Activated naive CD8-positive, alpha-beta T cell treated with anti-CD3 and anti-CD28 coated beads, Interleukin-2, amount 10 ng/mL, durations not matched to agents 7 days and 5 days (primary cell): ENCODE results near the gene ATXN1. TPM values are rescaled to one million over a fixed set of nuclear protein-coding genes. Genes with fewer than 3 reads are reported as not detected.

Source experiments
- ATAC-seq: fragments of 150-1000 bp; cut with Tn5 transposase; one replicate; pipeline ENCODE4 v1.10.0; 2021; ENCODE audit warnings: low read depth, moderate library complexity
- POLR2A ChIA-PET: fragments of 350-600 bp; sonication (Branson Sonifier 250); formaldehyde crosslinking; loops from one replicate; lab custom pipeline; 2021; ENCODE audit warnings: antibody characterized with exemption; lab: Charles Lee
- DNase-seq: peaks from one replicate; pipeline ENCODE4 v3.0.0; 2021
- H3K27ac Mint-ChIP-seq: one replicate; pipeline ENCODE4 v1.8.0; 2022; ENCODE audit warnings: mild to moderate bottlenecking, mixed read lengths
- H3K27me3 Mint-ChIP-seq: one replicate; pipeline ENCODE4 v1.8.0; 2022; ENCODE audit warnings: mild to moderate bottlenecking, moderate library complexity, mixed read lengths
- H3K36me3 Mint-ChIP-seq: one replicate; pipeline ENCODE4 v1.8.0; 2021; ENCODE audit warnings: mild to moderate bottlenecking, mixed read lengths
- H3K4me1 Mint-ChIP-seq: one replicate; pipeline ENCODE4 v1.8.0; 2021; ENCODE audit warnings: mixed read lengths
- H3K4me3 Mint-ChIP-seq: one replicate; pipeline ENCODE4 v1.8.0; 2022; ENCODE audit warnings: mild to moderate bottlenecking, moderate library complexity, mixed read lengths
- H3K9me3 Mint-ChIP-seq: one replicate; pipeline ENCODE4 v1.8.0; 2021; ENCODE audit warnings: mixed read lengths
- total RNA-seq, 2 experiments: library from RNA; stranded (reverse); gene quantifications; one replicate each; pipeline ENCODE4 v1.2.3, GENCODE V29; 2021

The ATXN1 gene
- total RNA-seq, 2 experiments from 2014 or later: 63.6 to 67.2 TPM

DNA sequence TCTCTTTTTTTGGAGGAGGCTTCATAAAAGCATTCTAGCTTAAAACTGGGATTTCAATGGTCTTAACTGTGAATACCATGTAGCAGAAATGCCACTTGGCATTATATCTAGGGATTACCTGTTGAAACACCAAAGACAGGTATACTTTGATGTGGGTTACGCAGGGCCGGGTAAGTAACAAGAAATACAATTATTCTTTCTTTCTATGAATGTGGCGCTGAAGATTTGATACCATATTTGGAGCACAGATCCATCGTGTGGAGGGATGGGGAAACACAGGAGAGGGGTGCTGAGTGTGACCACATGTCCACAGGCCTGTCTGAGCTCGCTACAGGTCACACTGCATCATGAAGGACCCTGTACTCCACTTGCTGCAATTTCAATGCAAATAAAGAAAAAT is 265.1 kb downstream of the ATXN1 start:
- Mint-ChIP-seq H3K36me3 (peaks cover 18% of the 10 kb centered on the region), H3K27me3 (no peaks in the 10 kb centered on the region), H3K4me3 (no peak overlapping the region), H3K4me1 (peaks cover 28% of the 10 kb centered on the region), H3K27ac (no peak overlapping the region), H3K9me3 (peaks cover 8% of the 10 kb centered on the region)
- POLR2A ChIA-PET: interaction anchor here (1.4 kb wide), 1 partner anchor 265 kb away, joined by 4 read pairs; the partner anchor contains the start of gene ATXN1
- no peak for ATAC-seq
- DNase-seq: no peak

DNA sequence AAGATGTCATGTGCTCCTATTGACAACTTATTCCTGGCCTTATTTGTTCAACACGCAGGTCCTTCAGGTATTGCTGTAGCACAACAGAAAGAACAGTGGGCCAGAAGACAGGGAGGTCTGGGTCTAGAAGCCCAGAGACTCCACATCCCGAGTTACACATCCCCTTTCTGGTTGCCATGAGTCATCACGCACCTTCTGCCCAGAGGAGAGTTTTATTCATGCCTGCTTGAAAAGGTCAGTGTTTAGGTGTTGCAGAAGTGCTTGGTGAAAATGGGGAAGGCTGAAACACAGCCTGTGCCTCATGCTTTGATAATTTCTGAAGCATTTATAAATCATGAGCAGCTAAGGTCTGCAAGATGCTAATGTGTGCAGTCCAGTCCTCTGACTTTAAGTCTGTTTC is 266.5 kb downstream of the ATXN1 start:
- Mint-ChIP-seq H3K9me3 (peaks cover 6% of the 10 kb centered on the region), H3K4me1 (peaks cover 35% of the 10 kb centered on the region), H3K27ac (no peak overlapping the region), H3K27me3 (no peaks in the 10 kb centered on the region), H3K4me3 (peak overlapping the region; percentile 6), H3K36me3 (peaks cover 20% of the 10 kb centered on the region)
- DNase-seq (no peak), ATAC-seq (no peak)
- POLR2A ChIA-PET: interaction anchor here (1.0 to 1.4 kb wide), 2 partner anchors 14 to 267 kb away, joined by 3 to 4 read pairs; partner anchors contain the start of gene ATXN1

DNA sequence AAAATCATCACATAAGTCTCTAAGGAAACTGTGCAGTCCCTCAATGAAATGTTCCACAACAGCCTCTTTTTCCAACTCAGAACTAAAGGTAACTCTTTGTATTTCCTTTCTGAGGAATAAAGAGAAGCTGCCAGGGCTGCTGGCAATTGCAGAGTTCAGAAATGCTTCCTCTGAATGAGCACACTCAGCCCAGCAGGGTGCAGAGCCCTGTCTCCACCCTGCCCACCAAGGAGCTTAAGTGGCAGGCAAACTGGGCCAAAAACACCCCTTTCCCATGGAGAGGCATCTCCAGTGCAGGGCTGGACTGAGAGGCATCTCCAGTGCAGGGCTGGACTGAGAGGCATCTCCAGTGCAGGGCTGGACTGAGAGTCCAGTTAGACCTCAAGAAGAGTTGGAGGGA is 267.5 kb downstream of the ATXN1 start:
- Mint-ChIP-seq H3K36me3 (peaks cover 11% of the 10 kb centered on the region), H3K9me3 (peaks cover 4% of the 10 kb centered on the region), H3K4me3 (no peak overlapping the region), H3K27me3 (no peaks in the 10 kb centered on the region), H3K27ac (no peak overlapping the region), H3K4me1 (peaks cover 43% of the 10 kb centered on the region)
- POLR2A ChIA-PET: no interaction called here
- ATAC-seq: peak; percentile 50
- no peak for DNase-seq

DNA sequence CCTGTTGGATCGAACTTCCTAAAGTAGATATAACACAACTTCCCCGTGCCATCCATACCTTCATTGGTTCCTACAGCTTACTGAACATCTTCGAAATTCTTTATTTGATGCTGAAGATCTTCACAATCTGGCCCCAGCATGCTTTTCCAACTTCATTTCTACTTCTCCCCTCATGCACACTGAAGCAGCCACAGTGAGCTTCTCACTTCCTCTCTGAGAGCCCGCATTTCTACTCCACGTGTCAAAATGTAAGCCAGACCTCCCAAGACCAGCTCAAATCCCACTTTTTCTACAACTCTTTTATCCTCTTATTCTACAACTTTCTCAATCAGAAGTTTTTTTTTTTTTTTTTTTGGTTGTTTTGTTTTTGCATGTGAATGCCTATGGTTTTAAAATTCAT is 268.1 kb downstream of the ATXN1 start:
- H3K9me3 Mint-ChIP-seq: no peaks in the 10 kb centered on the region
- POLR2A ChIA-PET: no interaction called here
- H3K27ac Mint-ChIP-seq: no peak overlapping the region
- ATAC-seq: no peak
- peaks cover 10% of the 10 kb centered on the region for H3K36me3 Mint-ChIP-seq
- no peak overlapping the region for H3K4me3 Mint-ChIP-seq
- H3K27me3 Mint-ChIP-seq: no peaks in the 10 kb centered on the region
- H3K4me1 Mint-ChIP-seq: peaks cover 50% of the 10 kb centered on the region
- no peak for DNase-seq

DNA sequence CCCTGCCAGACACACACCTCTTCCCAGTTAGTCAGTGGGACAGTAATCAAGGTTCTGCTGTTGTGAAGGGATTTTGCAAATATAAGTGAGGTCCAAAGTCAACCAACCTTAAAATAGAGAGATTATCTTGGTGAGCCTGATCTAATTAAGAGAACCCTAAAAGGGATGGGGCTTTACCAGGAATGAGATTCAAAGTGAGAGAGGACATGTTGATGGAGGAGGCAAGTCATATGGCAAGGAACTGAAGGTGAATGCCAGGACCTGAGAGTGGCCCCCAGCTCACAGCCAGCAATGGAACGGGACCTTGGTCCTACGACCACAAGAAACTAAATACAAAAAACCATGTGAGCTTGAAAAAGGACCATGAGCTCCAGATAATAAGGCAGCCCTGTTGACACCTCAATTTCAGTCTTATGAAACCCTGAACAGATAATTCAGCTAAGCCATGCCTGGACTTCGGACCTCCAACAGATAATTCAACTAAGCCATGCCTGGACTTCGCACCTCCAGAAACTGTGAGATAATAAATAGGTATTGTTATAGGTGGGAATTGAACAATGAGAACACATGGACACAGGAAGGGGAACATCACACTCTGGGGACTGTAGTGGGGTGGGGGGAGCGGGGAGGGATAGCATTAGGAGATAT is 269.5 kb downstream of the ATXN1 start:
- H3K36me3 Mint-ChIP-seq: peaks cover 12% of the 10 kb centered on the region
- H3K4me1 Mint-ChIP-seq: peaks cover 63% of the 10 kb centered on the region
- no peak overlapping the region for H3K4me3 Mint-ChIP-seq
- H3K27me3 Mint-ChIP-seq: no peaks in the 10 kb centered on the region
- DNase-seq (no peak), ATAC-seq (no peak)
- no peaks in the 10 kb centered on the region for H3K9me3 Mint-ChIP-seq
- H3K27ac Mint-ChIP-seq: no peak overlapping the region
- POLR2A ChIA-PET: no interaction called here

DNA sequence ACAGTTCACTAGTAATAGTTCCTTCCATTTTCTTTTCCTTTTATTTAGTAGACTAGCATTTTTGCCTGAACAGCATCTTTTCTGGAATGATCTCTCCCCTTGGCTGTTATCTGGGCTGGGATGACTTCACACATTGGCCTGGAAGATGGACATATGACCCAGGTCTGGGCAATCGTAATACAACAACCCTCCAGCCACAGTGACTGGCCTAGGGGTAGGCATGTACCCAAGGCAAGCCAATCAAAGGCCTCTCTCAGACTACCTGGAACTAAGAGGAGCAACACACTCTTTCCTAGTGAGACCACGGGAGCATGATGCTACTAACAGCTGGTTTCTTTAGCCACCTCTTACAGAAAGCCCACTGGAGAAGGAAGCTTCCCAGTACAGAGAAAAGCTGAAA is 270.6 kb downstream of the ATXN1 start:
- H3K27me3 Mint-ChIP-seq: no peaks in the 10 kb centered on the region
- no peak for DNase-seq
- H3K4me3 Mint-ChIP-seq: no peak overlapping the region
- H3K9me3 Mint-ChIP-seq: no peaks in the 10 kb centered on the region
- no peak overlapping the region for H3K27ac Mint-ChIP-seq
- H3K36me3 Mint-ChIP-seq: peaks cover 18% of the 10 kb centered on the region
- ATAC-seq: no peak
- H3K4me1 Mint-ChIP-seq: peaks cover 67% of the 10 kb centered on the region
- POLR2A ChIA-PET: interaction anchor here (0.6 to 0.7 kb wide), 3 partner anchors 96 to 168 kb away, joined by 3 to 4 read pairs (median 4); no protein-coding TSS in a partner anchor

DNA sequence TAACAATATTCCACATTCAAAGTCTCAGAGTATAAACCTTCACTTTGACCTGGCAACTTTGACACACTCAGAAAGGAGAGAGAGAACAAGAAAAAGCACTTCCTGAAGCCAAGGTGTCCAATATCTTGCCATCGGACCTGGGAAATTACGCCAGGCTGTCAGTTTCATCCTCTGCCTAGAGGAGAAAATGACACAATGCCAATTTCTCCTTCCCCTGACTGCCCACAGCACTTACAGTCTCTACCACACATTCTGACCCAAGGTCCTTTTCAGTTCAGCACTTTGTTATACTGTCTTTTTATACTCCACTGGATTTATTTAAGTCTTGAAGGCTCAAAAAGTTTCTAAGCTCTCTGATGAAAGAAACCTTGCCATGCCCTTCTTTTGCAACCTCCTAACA is 272.4 kb downstream of the ATXN1 start:
- H3K9me3 Mint-ChIP-seq: no peaks in the 10 kb centered on the region
- H3K4me1 Mint-ChIP-seq: peaks cover 71% of the 10 kb centered on the region
- H3K36me3 Mint-ChIP-seq: peaks cover 26% of the 10 kb centered on the region
- no peaks in the 10 kb centered on the region for H3K27me3 Mint-ChIP-seq
- ATAC-seq (no peak), DNase-seq (no peak)
- H3K27ac Mint-ChIP-seq: peak overlapping the region; percentile 80
- H3K4me3 Mint-ChIP-seq: no peak overlapping the region
- POLR2A ChIA-PET: interaction anchor here (1.2 to 2.5 kb wide), 2 partner anchors 15 to 274 kb away, joined by 4 to 12 read pairs; partner anchors contain the start of gene ATXN1

DNA sequence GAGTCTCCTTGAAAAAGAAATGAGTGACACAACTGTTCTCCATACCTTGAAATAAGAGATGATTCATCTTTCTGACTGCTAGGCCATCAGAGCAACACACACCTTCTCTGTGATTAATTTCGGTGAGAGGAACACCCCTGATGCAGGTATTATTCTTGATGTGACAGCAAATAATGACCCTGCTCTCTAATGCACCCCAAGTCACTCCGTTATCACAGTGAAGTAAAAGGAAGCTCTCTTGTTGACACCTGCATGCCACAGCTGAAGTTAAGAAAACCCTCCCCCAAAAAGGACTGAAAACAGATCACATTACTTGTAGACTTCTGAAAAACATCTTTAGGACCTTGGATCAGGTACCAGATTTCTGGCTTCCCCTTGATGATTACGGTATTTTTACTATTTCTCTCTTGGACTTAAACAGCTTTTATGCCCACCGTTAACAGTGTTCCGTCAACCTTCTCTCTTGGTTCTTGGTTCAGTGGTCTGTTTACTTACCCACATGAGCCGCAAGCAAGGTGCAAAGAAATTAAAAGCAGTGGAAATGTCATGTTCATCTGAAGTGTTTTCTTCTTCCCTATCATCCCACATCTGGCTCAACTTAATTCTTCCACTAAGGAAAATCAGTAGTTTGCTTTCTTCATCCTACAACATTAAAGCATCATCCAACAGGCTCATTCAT is 273.1 kb downstream of the ATXN1 start:
- Mint-ChIP-seq H3K4me1 (peaks cover 73% of the 10 kb centered on the region), H3K4me3 (peak overlapping the region; percentile 44), H3K27ac (peak overlapping the region; percentile 80), H3K27me3 (no peaks in the 10 kb centered on the region), H3K9me3 (no peaks in the 10 kb centered on the region), H3K36me3 (peaks cover 26% of the 10 kb centered on the region)
- DNase-seq (no peak), ATAC-seq (peak; percentile 9)
- POLR2A ChIA-PET: interaction anchor here (2.5 kb wide), 1 partner anchor 274 kb away, joined by 12 read pairs; the partner anchor contains the start of gene ATXN1

DNA sequence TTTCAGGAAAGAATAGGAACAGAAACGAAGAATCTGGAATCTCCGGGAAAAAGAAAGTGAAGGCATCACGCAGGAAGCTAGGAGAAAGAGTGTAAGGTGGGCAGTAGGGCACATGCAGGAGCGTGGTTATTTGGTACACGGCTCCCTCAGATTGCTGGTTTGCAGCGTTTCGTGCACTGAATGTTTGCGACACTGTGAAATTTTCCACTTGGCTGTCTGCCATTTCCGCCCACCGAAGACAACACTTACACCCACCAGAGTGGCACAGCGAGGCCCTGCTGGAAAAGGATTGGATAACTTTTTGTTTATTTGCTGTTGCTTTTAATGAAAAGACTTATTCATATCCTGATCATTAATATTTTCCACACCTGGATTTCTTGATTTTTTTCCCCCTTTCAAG is 274.6 kb downstream of the ATXN1 start:
- Mint-ChIP-seq H3K27me3 (no peaks in the 10 kb centered on the region), H3K36me3 (peaks cover 28% of the 10 kb centered on the region), H3K27ac (peak overlapping the region; percentile 40), H3K9me3 (no peaks in the 10 kb centered on the region), H3K4me1 (peaks cover 81% of the 10 kb centered on the region), H3K4me3 (peak overlapping the region; percentile 56)
- POLR2A ChIA-PET: no interaction called here
- no peak for DNase-seq
- ATAC-seq: no peak

DNA sequence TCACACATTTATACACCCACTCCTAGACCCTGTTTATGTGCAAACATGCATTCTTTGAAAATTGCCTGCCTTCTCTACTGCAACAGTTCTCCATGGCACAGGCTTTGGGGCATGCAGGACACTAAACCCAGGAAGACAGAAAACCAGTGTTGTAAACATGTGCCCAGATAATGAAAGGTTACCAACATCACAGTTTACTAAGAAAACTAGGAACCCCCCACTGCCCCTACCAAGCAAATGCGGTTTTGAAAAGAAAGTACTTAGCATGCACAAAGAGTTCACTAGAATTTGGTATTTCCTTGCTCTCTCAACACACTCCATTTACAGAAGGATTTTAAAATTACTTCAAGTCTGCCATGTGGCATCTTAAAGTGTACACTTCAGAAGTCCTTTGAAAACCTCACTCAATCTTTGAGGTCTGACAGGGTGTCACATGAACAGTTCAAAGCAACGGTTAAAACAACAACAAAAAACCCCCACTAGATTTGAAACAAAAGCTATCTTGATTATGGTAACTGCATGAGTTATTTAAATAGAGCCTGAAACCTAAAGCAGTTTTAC is 277.9 kb downstream of the ATXN1 start:
- H3K4me3 Mint-ChIP-seq: peak overlapping the region; percentile 64
- H3K36me3 Mint-ChIP-seq: peaks cover 32% of the 10 kb centered on the region
- POLR2A ChIA-PET: interaction anchor here (1.0 to 3.1 kb wide), 6 partner anchors 13 to 278 kb away, joined by 3 to 12 read pairs (median 4); partner anchors contain the start of gene ATXN1
- H3K27ac Mint-ChIP-seq: peak overlapping the region; percentile 87
- DNase-seq (no peak), ATAC-seq (peak; percentile 57)
- no peaks in the 10 kb centered on the region for H3K9me3 Mint-ChIP-seq
- H3K4me1 Mint-ChIP-seq: peaks cover 80% of the 10 kb centered on the region
- H3K27me3 Mint-ChIP-seq: no peaks in the 10 kb centered on the region

DNA sequence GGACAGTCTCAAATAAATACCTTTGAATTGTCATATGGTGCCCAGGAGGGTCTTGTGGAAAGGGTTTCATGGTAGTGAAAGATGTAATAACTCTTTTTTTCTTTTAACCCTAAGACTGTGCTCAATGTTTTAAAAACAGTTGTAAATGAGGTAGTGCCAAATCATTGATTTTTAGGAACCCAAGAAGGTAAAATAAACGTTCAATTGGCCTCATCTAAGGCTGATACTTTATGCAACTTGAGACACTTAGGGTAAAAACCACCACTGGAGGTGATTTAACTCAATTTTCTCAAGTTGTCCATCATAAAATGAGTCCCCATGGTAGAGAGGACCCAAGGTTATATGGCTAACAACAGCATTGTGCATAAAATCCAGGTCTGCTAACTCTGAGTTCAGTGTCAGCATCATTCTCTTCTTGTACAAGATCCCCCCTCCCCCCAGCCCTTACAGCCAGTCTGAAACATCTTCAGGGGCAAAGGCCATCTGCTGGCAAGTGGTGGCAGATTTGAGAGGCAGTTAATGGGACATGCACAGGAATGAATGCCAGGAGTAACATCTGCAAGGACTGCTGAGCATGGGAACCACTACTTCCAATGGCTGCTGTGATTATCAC is 278.5 kb downstream of the ATXN1 start:
- Mint-ChIP-seq H3K9me3 (no peaks in the 10 kb centered on the region), H3K27ac (peak overlapping the region; percentile 87), H3K4me3 (peak overlapping the region; percentile 64), H3K4me1 (peaks cover 77% of the 10 kb centered on the region), H3K36me3 (peaks cover 33% of the 10 kb centered on the region), H3K27me3 (no peaks in the 10 kb centered on the region)
- POLR2A ChIA-PET: interaction anchor here (1.0 to 3.1 kb wide), 4 partner anchors 28 to 279 kb away, joined by 3 to 12 read pairs (median 5); partner anchors contain the start of gene ATXN1
- ATAC-seq: peak; percentile 2
- DNase-seq: no peak

DNA sequence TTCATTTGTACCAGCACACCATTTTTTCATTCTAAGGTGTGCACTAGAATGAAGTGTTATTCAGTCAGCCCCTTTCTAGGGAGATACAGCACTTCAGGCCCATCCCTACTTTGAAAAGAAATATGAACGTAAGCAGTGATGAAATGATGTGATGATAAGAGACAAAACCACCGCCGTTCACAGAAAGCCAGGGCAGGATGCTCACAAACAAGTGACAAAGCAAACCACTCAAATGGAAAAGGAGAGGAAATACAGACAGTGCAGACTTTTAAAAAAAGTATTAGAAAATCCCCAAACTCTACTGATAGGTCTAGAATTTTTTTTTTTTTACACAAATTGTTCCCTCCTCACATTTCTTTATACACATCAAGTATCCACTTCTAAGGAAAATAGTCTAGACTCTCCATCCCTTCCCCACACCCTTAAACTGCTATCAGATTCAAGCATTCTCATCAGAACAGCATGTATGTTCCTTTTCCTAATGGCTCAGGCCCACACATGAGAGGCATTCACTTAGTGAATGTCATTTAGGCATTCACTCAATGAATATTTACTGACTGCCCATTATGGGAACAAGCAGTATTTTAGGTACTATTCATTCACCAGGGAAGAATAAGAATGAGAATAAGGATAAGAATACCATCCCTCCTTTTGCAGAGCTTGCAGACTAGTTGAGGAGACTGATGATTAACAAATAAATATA is 279.4 kb downstream of the ATXN1 start:
- peaks cover 72% of the 10 kb centered on the region for H3K4me1 Mint-ChIP-seq
- H3K27me3 Mint-ChIP-seq: no peaks in the 10 kb centered on the region
- H3K27ac Mint-ChIP-seq: peak overlapping the region; percentile 87
- peaks cover 39% of the 10 kb centered on the region for H3K36me3 Mint-ChIP-seq
- peaks cover 2% of the 10 kb centered on the region for H3K9me3 Mint-ChIP-seq
- H3K4me3 Mint-ChIP-seq: peak overlapping the region; percentile 57
- POLR2A ChIA-PET: interaction anchor here (0.6 to 0.7 kb wide), 2 partner anchors 38 to 250 kb away, joined by 3 read pairs; no protein-coding TSS in a partner anchor
- DNase-seq (peak; percentile 37), ATAC-seq (peak; percentile 81)
